ENCODE measurements around the gene FSCN2. TPM values are rescaled to one million over a fixed set of nuclear protein-coding genes. Genes with fewer than 3 reads are reported as not detected.

FSCN2 gene
- polyA plus RNA-seq, 1 of the 3 experiments (the other 2 are of a cell fraction), result 2.1 TPM

DNA sequence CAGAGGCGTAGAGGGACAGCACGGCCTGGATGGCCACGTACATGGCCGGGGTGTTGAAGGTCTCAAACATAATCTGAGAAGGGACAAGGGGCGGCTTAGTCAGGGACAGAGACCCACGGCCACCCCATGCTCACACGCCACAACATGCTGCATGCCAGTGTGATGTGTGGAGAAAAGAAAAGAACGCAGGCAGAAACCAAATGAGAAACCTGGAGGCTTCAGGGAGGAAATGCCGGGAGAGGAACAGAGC, 16.7 kb upstream of the FSCN2 start:
- peaks cover 77% of the 10 kb centered on the region for H3K79me2 ChIP-seq (ENCODE audit: insufficient read depth)
- CTCF ChIA-PET, result interaction anchor here (1.2 to 4.2 kb wide), 4 partner anchors 22 to 27 kb away, joined by 4 to 20 read pairs (median 6); no protein-coding TSS in a partner anchor
- under 1% methylated on average over 9 of the region's 9 CpGs for WGBS (ENCODE audit: low lambda C conversion rate)
- H3K27me3 ChIP-seq (ENCODE audit: insufficient read depth), result no peaks in the 10 kb centered on the region
- POLR2A ChIA-PET, result interaction anchor here (0.6 to 2.4 kb wide), 7 partner anchors 16 to 116 kb away, joined by 3 to 12 read pairs (median 4); partner anchors contain the start of genes BAHCC1, FAAP100 and FSCN2
- DNase-seq, result no peak
- H2AFZ ChIP-seq (ENCODE audit: low read depth), result no peak overlapping the region
- H3K9me3 ChIP-seq, result no peaks in the 10 kb centered on the region
- H3F3A ChIP-seq (replicated peaks; ENCODE audit: insufficient read depth), result peaks cover 82% of the 10 kb centered on the region
- peak overlapping the region; percentile 93 for H3K4me2 ChIP-seq
- peak overlapping the region; percentile 70 to 91 for H3K4me3 ChIP-seq (ENCODE audit: low read depth in 2 of 2, low read length in 1 of 2)
- TF ChIP-seq, protein P1, sequence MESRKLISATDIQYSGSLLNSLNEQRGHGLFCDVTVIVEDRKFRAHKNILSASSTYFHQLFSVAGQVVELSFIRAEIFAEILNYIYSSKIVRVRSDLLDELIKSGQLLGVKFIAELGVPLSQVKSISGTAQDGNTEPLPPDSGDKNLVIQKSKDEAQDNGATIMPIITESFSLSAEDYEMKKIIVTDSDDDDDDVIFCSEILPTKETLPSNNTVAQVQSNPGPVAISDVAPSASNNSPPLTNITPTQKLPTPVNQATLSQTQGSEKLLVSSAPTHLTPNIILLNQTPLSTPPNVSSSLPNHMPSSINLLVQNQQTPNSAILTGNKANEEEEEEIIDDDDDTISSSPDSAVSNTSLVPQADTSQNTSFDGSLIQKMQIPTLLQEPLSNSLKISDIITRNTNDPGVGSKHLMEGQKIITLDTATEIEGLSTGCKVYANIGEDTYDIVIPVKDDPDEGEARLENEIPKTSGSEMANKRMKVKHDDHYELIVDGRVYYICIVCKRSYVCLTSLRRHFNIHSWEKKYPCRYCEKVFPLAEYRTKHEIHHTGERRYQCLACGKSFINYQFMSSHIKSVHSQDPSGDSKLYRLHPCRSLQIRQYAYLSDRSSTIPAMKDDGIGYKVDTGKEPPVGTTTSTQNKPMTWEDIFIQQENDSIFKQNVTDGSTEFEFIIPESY (IDR thresholded peaks at IDR 0.05; ENCODE audit: borderline replicate concordance, low read depth), result no peak
- TF ChIP-seq SIN3A (IDR thresholded peaks at IDR 0.05; ENCODE audit: borderline replicate concordance, low read depth, low read length) (0 out of 2 replicates have a peak, but pooled peaks have one; percentile 0), MAX (IDR thresholded peaks at IDR 0.05; ENCODE audit: low read depth) (0 out of 2 replicates have a peak, but pooled peaks have one; percentile 2), TAF1 (IDR thresholded peaks at IDR 0.05; ENCODE audit: borderline replicate concordance, low read depth, low read length) (no peak)
- H3K36me3 ChIP-seq (replicated peaks in 1 of 2; ENCODE audit: control insufficient read depth in 1 of 2, insufficient read depth in 2 of 2, low read length in 1 of 2), result peaks cover 32 to 42% of the 10 kb centered on the region in 2 experiments
- H3K9ac ChIP-seq, result peak overlapping the region; percentile 81
- peaks cover 7 to 49% of the 10 kb centered on the region in 2 experiments; a peak in 3 of 4 replicates for H3K4me1 ChIP-seq (ENCODE audit: control insufficient read depth in 1 of 2, insufficient read depth in 2 of 2, low read depth in 1 of 2, low read length in 1 of 2)
- H3K9me2 ChIP-seq, result no peaks in the 10 kb centered on the region
- peak overlapping the region; percentile 67 to 88 for H3K27ac ChIP-seq (ENCODE audit: low read depth in 2 of 2, low read length in 1 of 2)
- H4K20me1 ChIP-seq (ENCODE audit: insufficient read depth), result peaks cover 60% of the 10 kb centered on the region

GRCh38 chr17:81511804-81512561, 16.2 kb upstream of the FSCN2 start:
- Histone ChIP-seq H3K27ac (ENCODE audit: low read depth in 2 of 2, low read length in 1 of 2) (peak overlapping the region; percentile 67 to 88), H3K9me2 (no peaks in the 10 kb centered on the region), H3K9ac (peak overlapping the region; percentile 81), H3K36me3 (replicated peaks in 1 of 2; ENCODE audit: control insufficient read depth in 1 of 2, insufficient read depth in 2 of 2, low read length in 1 of 2) (peaks cover 32 to 42% of the 10 kb centered on the region in 2 experiments), H3K27me3 (ENCODE audit: insufficient read depth) (no peaks in the 10 kb centered on the region), H3K9me3 (no peaks in the 10 kb centered on the region), H3K4me2 (peak overlapping the region; percentile 93), H3K79me2 (ENCODE audit: insufficient read depth) (peaks cover 82% of the 10 kb centered on the region), H3K4me1 (ENCODE audit: control insufficient read depth in 1 of 2, insufficient read depth in 2 of 2, low read depth in 1 of 2, low read length in 1 of 2) (peaks cover 12 to 54% of the 10 kb centered on the region in 2 experiments; a peak in 3 of 4 replicates), H3K4me3 (ENCODE audit: low read depth in 2 of 2, low read length in 1 of 2) (peak overlapping the region; percentile 70 to 91), H2AFZ (ENCODE audit: low read depth) (no peak overlapping the region), H3F3A (replicated peaks; ENCODE audit: insufficient read depth) (peaks cover 77% of the 10 kb centered on the region), H4K20me1 (ENCODE audit: insufficient read depth) (peaks cover 56% of the 10 kb centered on the region)
- no peak for DNase-seq
- CTCF ChIA-PET, result interaction anchor here (0.7 to 4.2 kb wide), 6 partner anchors 22 to 447 kb away, joined by 4 to 20 read pairs (median 5); no protein-coding TSS in a partner anchor
- POLR2A ChIA-PET, result interaction anchor here (0.6 to 2.5 kb wide), 11 partner anchors 13 to 117 kb away, joined by 3 to 12 read pairs (median 4); partner anchors contain the start of genes BAHCC1, FAAP100 and FSCN2
- WGBS (ENCODE audit: low lambda C conversion rate), result 1% methylated on average over 29 of the region's 62 CpGs
- TF ChIP-seq, protein P2, sequence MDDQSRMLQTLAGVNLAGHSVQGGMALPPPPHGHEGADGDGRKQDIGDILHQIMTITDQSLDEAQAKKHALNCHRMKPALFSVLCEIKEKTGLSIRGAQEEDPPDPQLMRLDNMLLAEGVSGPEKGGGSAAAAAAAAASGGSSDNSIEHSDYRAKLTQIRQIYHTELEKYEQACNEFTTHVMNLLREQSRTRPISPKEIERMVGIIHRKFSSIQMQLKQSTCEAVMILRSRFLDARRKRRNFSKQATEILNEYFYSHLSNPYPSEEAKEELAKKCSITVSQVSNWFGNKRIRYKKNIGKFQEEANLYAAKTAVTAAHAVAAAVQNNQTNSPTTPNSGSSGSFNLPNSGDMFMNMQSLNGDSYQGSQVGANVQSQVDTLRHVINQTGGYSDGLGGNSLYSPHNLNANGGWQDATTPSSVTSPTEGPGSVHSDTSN (IDR thresholded peaks at IDR 0.05), result peak; percentile 31; the same call in 1 of the 2 replicates
- TF ChIP-seq TEAD4 (IDR thresholded peaks at IDR 0.05; ENCODE audit: borderline replicate concordance, insufficient read depth), result no peak; the same call in 1 of the 2 replicates
- TF ChIP-seq SIN3A (IDR thresholded peaks at IDR 0.05; ENCODE audit: borderline replicate concordance, low read depth, low read length), result 0 out of 2 replicates have a peak, but pooled peaks have one; percentile 6
- peak; percentile 51 for TF ChIP-seq POLR2AphosphoS5 (IDR thresholded peaks at IDR 0.05; ENCODE audit: low read depth, low read length)
- 0 out of 2 replicates have a peak, but pooled peaks have one; percentile 3 for TF ChIP-seq JUND (IDR thresholded peaks at IDR 0.05)
- TF ChIP-seq MAX (IDR thresholded peaks at IDR 0.05; ENCODE audit: low read depth), result no peak
- TF ChIP-seq USF1 (IDR thresholded peaks at IDR 0.05; ENCODE audit: borderline replicate concordance, low read depth), result no peak
- TF ChIP-seq RFX5 (IDR thresholded peaks at IDR 0.05; ENCODE audit: low read length), result no peak

All from SK-N-SH (cell line).